Mesendoderm (in vitro differentiated cells): ENCODE data around the gene RAPGEF6.

Experiments used
- DNase-seq: peaks from one replicate; pipeline ENCODE4 v3.0.0; 2013
- H2AK5ac ChIP-seq: 2 replicates; pipeline ENCODE4 v1.6.1; 2013; ENCODE audit warnings: low read length, inconsistent platforms
- H2BK120ac ChIP-seq: 2 replicates; pipeline ENCODE4 v1.6.1; 2013; ENCODE audit warnings: low read depth, mild to moderate bottlenecking, low read length, moderate library complexity, mixed read lengths
- H2BK15ac ChIP-seq: replicated peaks from 2 replicates; pipeline ENCODE4 v1.6.1; 2013; ENCODE audit warnings: low read depth, mild to moderate bottlenecking, moderate library complexity
- H2BK5ac ChIP-seq: 2 replicates; pipeline ENCODE4 v1.6.1; 2013; ENCODE audit warnings: low read length, inconsistent platforms
- H3K18ac ChIP-seq: 2 replicates; pipeline ENCODE4 v1.6.1; 2013; ENCODE audit warnings: mild to moderate bottlenecking, low read length, mixed read lengths
- H3K23ac ChIP-seq: one replicate; pipeline ENCODE4 v1.6.1; 2013; ENCODE audit warnings: low read length
- H3K27ac ChIP-seq: 2 replicates; pipeline ENCODE4 v1.5.1; 2013; ENCODE audit warnings: low read depth, mild to moderate bottlenecking, inconsistent platforms, low read length, moderate library complexity
- H3K27me3 ChIP-seq: 2 replicates; pipeline ENCODE4 v1.6.1; 2013; ENCODE audit warnings: low read length, control low read depth, mild to moderate bottlenecking, inconsistent platforms; ENCODE audit not compliant: insufficient read depth, poor library complexity
- H3K36me3 ChIP-seq: 2 replicates; pipeline ENCODE4 v1.6.1; 2013; ENCODE audit warnings: low read length, inconsistent platforms; ENCODE audit not compliant: control insufficient read depth, insufficient read depth
- H3K4ac ChIP-seq: one replicate; pipeline ENCODE4 v1.6.1; 2013; ENCODE audit warnings: low read depth, mild to moderate bottlenecking, low read length, moderate library complexity
- H3K4me1 ChIP-seq: 2 replicates; pipeline ENCODE4 v1.6.1; 2013; ENCODE audit warnings: low read depth, low read length, inconsistent platforms; ENCODE audit not compliant: control insufficient read depth
- H3K4me2 ChIP-seq: 2 replicates; pipeline ENCODE4 v1.6.1; 2013; ENCODE audit warnings: low read length
- H3K4me3 ChIP-seq: 2 replicates; pipeline ENCODE4 v1.5.1; 2013; ENCODE audit warnings: mild to moderate bottlenecking, low read length
- H3K56ac ChIP-seq: one replicate; pipeline ENCODE4 v1.6.1; 2013; ENCODE audit warnings: low read length
- H3K79me1 ChIP-seq: 2 replicates; pipeline ENCODE4 v1.6.1; 2013; ENCODE audit warnings: low read length, inconsistent platforms
- H3K79me2 ChIP-seq: 2 replicates; pipeline ENCODE4 v1.6.1; 2013; ENCODE audit warnings: mild to moderate bottlenecking, low read length; ENCODE audit not compliant: control insufficient read depth, insufficient read depth
- H3K9ac ChIP-seq: 2 replicates; pipeline ENCODE4 v1.6.1; 2013; ENCODE audit warnings: low read length, inconsistent platforms
- H4K5ac ChIP-seq: one replicate; pipeline ENCODE4 v1.6.1; 2013; ENCODE audit warnings: low read length
- H4K8ac ChIP-seq: one replicate; pipeline ENCODE4 v1.6.1; 2013; ENCODE audit warnings: low read depth, mild to moderate bottlenecking, control low read depth, low read length, moderate library complexity
- WGBS: extraction: QIAGEN DNeasy Blood & Tissue Kit; methylation state at CpG from one replicate; pipeline ENCODE4 v1.1.7; 2013; ENCODE audit warnings: low lambda C conversion rate, missing lambda C conversion rate; ENCODE audit not compliant: insufficient coverage; ENCODE audit errors: extremely low coverage; 5-methylcytosine and 5-hydroxymethylcytosine counted together

Gene RAPGEF6

GRCh38 chr5:131570757-131571156 is 64.3 kb downstream of the RAPGEF6 start:
- H3K9ac ChIP-seq = no peak overlapping the region
- H2BK5ac ChIP-seq = no peak overlapping the region
- no peak overlapping the region for H2AK5ac ChIP-seq
- peaks cover 4% of the 10 kb centered on the region for H3K79me1 ChIP-seq
- no peak overlapping the region for H4K8ac ChIP-seq
- H3K56ac ChIP-seq = no peak overlapping the region
- H3K4ac ChIP-seq = no peak overlapping the region
- no peaks in the 10 kb centered on the region for H3K27me3 ChIP-seq
- H3K27ac ChIP-seq = no peak overlapping the region
- WGBS = no CpG with 5 or more reads among the region's 7 CpGs
- H3K36me3 ChIP-seq = no peaks in the 10 kb centered on the region
- no peaks in the 10 kb centered on the region for H3K4me1 ChIP-seq
- H3K4me2 ChIP-seq = no peak overlapping the region
- no peak for DNase-seq
- H3K79me2 ChIP-seq = no peaks in the 10 kb centered on the region
- H3K18ac ChIP-seq = no peak overlapping the region
- no peak overlapping the region for H2BK15ac ChIP-seq
- no peak overlapping the region for H2BK120ac ChIP-seq
- no peak overlapping the region for H4K5ac ChIP-seq
- no peak overlapping the region for H3K4me3 ChIP-seq
- no peak overlapping the region for H3K23ac ChIP-seq

- H3K27ac ChIP-seq = no peak overlapping the region
- H3K4me1 ChIP-seq = peaks cover 3% of the 10 kb centered on the region
- H3K4me2 ChIP-seq = no peak overlapping the region
- no peak overlapping the region for H2BK5ac ChIP-seq
- H2AK5ac ChIP-seq = no peak overlapping the region
- H3K79me1 ChIP-seq = no peaks in the 10 kb centered on the region
- no peaks in the 10 kb centered on the region for H3K36me3 ChIP-seq
- H3K9ac ChIP-seq = peak overlapping the region; percentile 20
- H3K27me3 ChIP-seq = no peaks in the 10 kb centered on the region
- no CpG with 5 or more reads among the region's 4 CpGs for WGBS
- no peak for DNase-seq
- H2BK15ac ChIP-seq = no peak overlapping the region
- no peak overlapping the region for H3K23ac ChIP-seq
- no peak overlapping the region for H2BK120ac ChIP-seq
- no peak overlapping the region for H3K18ac ChIP-seq
- no peak overlapping the region for H4K5ac ChIP-seq
- no peak overlapping the region for H3K4ac ChIP-seq
- no peaks in the 10 kb centered on the region for H3K79me2 ChIP-seq
- H4K8ac ChIP-seq = no peak overlapping the region
- peak overlapping the region; percentile 58 for H3K56ac ChIP-seq
- no peak overlapping the region for H3K4me3 ChIP-seq
Measured at GRCh38 chr5:131564229-131564652, 70.8 kb downstream of the RAPGEF6 start.

- Histone ChIP-seq H3K56ac (peak overlapping the region; percentile 58), H4K8ac (no peak overlapping the region), H4K5ac (no peak overlapping the region), H3K27ac (peak overlapping the region; percentile 22), H2BK15ac (no peak overlapping the region), H2BK120ac (no peak overlapping the region), H3K4me2 (no peak overlapping the region), H3K27me3 (no peaks in the 10 kb centered on the region), H3K79me2 (no peaks in the 10 kb centered on the region), H3K23ac (no peak overlapping the region), H3K4ac (no peak overlapping the region), H2AK5ac (no peak overlapping the region), H3K9ac (peak overlapping the region; percentile 20), H3K79me1 (no peaks in the 10 kb centered on the region), H3K18ac (no peak overlapping the region), H2BK5ac (no peak overlapping the region), H3K36me3 (no peaks in the 10 kb centered on the region), H3K4me3 (no peak overlapping the region), H3K4me1 (peaks cover 3% of the 10 kb centered on the region)
- DNase-seq = peak; percentile 78
- 100% methylated on average over 1 of the region's 8 CpGs for WGBS
Measured at GRCh38 chr5:131563434-131564228, 71.4 kb downstream of the RAPGEF6 start.

- H3K27me3 ChIP-seq = no peaks in the 10 kb centered on the region
- H2BK15ac ChIP-seq = no peak overlapping the region
- H4K8ac ChIP-seq = no peak overlapping the region
- H3K4me1 ChIP-seq = no peaks in the 10 kb centered on the region
- H3K4me2 ChIP-seq = no peak overlapping the region
- H3K79me2 ChIP-seq = no peaks in the 10 kb centered on the region
- no CpG with 5 or more reads among the region's 2 CpGs for WGBS
- H3K23ac ChIP-seq = no peak overlapping the region
- no peak for DNase-seq
- no peaks in the 10 kb centered on the region for H3K79me1 ChIP-seq
- no peak overlapping the region for H2BK5ac ChIP-seq
- H3K56ac ChIP-seq = no peak overlapping the region
- H3K18ac ChIP-seq = no peak overlapping the region
- H3K36me3 ChIP-seq = no peaks in the 10 kb centered on the region
- H2BK120ac ChIP-seq = no peak overlapping the region
- no peak overlapping the region for H3K27ac ChIP-seq
- no peak overlapping the region for H4K5ac ChIP-seq
- no peak overlapping the region for H3K4me3 ChIP-seq
- H3K9ac ChIP-seq = no peak overlapping the region
- no peak overlapping the region for H3K4ac ChIP-seq
- H2AK5ac ChIP-seq = no peak overlapping the region
Measured at GRCh38 chr5:131550606-131551005, 84.4 kb downstream of the RAPGEF6 start.

- WGBS = no CpG with 5 or more reads among the region's 2 CpGs
- H3K23ac ChIP-seq = no peak overlapping the region
Measured at GRCh38 chr5:131548176-131548575, 86.9 kb downstream of the RAPGEF6 start.

GRCh38 chr5:131545845-131546244 is 89.2 kb downstream of the RAPGEF6 start:
- Histone ChIP-seq H3K18ac (no peak overlapping the region), H3K79me2 (no peaks in the 10 kb centered on the region), H3K36me3 (no peaks in the 10 kb centered on the region), H3K56ac (no peak overlapping the region), H3K4ac (no peak overlapping the region), H2BK5ac (no peak overlapping the region), H3K4me3 (no peak overlapping the region), H4K8ac (no peak overlapping the region), H3K23ac (no peak overlapping the region), H3K9ac (no peak overlapping the region), H2BK15ac (no peak overlapping the region), H2AK5ac (no peak overlapping the region), H3K4me2 (no peak overlapping the region), H3K27me3 (no peaks in the 10 kb centered on the region), H2BK120ac (no peak overlapping the region), H3K27ac (no peak overlapping the region), H3K4me1 (no peaks in the 10 kb centered on the region), H4K5ac (no peak overlapping the region), H3K79me1 (no peaks in the 10 kb centered on the region)
- no peak for DNase-seq
- WGBS = no CpG with 5 or more reads among the region's 1 CpG

More at GRCh38 chr5:131548176-131548575, 86.9 kb downstream of the RAPGEF6 start:
- Histone ChIP-seq H2AK5ac (no peak overlapping the region), H3K56ac (no peak overlapping the region), H3K36me3 (no peaks in the 10 kb centered on the region), H3K9ac (no peak overlapping the region), H2BK120ac (no peak overlapping the region), H4K8ac (no peak overlapping the region), H3K4me2 (no peak overlapping the region), H3K4ac (no peak overlapping the region), H3K79me1 (no peaks in the 10 kb centered on the region), H2BK5ac (no peak overlapping the region), H3K27ac (no peak overlapping the region), H4K5ac (no peak overlapping the region), H3K4me1 (no peaks in the 10 kb centered on the region), H3K79me2 (no peaks in the 10 kb centered on the region), H2BK15ac (no peak overlapping the region), H3K4me3 (no peak overlapping the region), H3K18ac (no peak overlapping the region), H3K27me3 (no peaks in the 10 kb centered on the region)
- no peak for DNase-seq
